Measurements from ENCODE around the gene LRP1B.

The LRP1B gene

DNA sequence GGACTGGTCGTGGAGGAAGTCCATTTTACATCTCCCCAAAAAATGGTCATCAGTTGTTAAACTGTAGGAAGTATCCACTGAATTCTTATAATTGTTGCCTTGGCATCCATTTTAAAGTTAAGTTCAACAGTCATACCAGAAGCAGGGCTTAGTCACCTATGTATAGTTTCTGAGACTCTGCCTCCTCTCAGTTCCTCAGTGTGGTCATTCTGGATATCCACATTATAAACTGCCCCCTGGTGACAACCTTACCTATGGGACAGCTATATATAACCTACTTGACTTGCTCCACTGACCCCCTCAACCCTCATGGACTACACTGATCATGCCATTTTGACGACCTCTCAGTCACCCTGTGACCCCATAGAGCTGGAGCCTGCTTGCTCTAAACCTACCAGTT is 617.0 kb downstream of the LRP1B start:
- no peak for DNase-seq (ENCODE audit: low spot score)

GRCh38 chr2:141508806-141509595 is 621.8 kb downstream of the LRP1B start:
- no peak for DNase-seq (ENCODE audit: low spot score)

DNA sequence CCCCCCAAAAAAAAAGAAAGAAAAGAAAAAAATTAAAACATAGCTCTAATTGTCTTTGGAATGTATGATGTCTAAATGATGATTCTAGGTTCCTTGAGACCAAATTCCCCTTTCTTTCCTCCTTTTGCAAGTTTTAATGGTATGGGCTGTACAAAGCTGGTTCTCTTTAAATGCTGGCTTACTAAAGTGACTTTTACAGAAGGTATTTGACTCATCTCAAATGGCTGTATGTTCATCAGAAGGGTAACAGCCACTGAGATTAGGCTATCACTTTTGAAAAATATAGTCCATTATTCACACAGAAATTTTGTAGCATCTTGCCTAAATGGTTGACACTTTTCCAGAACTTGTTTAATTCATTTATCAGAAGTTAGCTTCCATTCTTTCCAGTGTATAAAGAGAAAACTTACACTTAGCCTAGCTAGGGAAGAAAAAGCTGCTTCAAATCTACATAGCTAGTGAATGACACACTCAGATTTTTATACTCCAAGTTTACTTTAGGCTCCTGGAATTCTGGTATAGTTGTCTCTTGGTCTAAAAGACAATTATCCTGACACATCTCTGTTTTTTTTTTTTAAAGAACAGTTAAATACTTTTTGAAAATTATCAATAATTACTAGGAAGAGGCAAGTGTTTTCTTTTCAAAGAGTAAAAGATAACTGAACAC is 622.6 kb downstream of the LRP1B start:
- DNase-seq (ENCODE audit: low spot score) = no peak

DNA sequence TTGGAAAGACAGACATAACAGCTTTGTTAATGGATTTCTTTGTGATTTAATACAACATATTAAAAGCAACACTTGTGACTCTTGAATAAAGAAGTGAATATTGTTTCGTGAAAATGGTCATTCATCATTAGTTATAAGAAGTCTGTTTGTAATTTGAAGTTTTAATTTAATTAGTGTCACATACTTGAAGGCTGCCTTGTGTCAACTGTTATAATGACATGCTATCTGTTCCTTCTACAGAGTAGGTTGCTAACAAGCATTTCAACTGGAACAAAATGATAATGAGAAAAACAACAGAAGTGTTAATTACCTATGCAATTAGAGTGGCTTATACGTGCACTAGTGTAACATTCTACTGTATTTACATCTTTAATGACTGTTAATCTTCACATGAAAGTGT is 624.7 kb downstream of the LRP1B start:
- DNase-seq (ENCODE audit: low spot score) = no peak

DNA sequence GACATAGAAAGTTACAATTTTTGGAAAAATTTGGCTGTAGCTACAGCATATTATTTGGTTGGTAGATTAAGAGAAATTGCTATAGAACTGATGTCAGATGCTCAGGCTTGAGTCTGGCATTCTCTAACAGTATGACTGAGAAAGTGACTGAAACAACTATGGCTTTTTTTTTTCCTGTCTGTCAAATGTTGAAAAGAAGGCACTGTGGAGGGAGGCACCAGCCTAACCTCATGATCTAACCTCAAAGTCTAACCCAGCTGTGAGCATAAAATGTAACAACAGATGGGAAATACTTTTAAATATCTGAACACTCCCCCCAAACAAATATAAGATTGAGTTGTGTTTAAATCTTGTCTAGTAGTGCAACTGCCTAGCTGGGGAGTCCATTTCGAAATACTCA is 629.1 kb downstream of the LRP1B start:
- DNase-seq (ENCODE audit: low spot score) = no peak

- DNase-seq (ENCODE audit: low spot score) = no peak
These were observed 631.7 kb downstream of the LRP1B start for GRCh38 chr2:141499123-141499522.

- DNase-seq (ENCODE audit: low spot score) = no peak
These were observed 632.3 kb downstream of the LRP1B start for GRCh38 chr2:141498561-141498960.

DNA sequence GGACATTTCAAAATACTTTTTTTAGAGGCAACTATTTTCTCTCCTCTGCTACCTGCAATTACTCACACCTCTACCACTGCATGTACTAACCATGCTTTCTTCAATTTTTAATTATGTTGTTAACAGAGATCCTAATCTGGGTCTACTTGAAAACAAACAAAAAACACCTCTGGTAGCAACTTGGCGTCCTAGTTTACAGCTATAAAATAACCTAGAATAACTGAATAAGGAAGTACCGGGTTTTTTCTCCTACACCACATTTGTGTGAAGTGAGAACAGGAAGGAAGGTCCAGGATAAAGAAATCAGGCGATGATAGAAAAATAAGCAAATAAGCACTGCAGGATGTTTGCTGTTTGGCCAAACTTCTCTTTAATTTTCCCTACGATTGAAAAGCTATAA is 633.5 kb downstream of the LRP1B start:
- no peak for DNase-seq (ENCODE audit: low spot score)

DNA sequence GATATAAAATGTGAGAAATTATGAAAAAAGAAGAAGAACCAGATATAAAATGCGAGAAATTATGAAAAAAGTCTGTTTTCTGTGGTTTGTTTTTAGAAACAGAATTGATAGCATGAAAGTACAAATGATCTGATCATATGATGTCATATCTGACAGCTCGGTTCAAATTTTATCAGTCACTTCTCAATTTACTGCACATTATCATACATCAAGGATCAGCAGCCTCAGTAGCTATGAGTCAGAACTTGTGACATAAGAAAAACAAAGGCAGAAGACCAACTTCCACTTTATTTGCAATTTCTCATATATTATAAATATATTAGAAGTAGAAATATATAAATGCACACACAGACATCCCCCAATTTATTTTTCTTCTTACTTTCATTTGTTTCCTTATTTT is 634.0 kb downstream of the LRP1B start:
- DNase-seq (ENCODE audit: low spot score) = no peak

DNA sequence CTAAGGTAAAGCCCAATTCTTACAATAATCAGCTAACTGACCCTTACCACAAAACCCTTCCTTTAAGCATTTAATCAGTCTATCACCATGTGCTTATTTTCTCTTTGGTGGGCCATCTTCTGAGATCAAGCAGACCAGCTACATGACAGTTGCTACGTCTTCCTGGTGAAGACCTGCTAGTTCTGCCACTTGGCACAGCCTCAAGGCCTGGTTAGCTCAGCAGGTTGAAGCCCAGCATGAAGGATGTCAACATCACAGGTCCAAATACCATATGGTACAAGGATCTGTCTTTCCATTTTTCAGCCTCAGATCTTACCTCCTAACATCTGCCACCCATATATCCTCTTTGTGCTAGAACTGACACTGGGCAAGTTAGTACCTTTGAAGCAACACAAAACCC is 636.9 kb downstream of the LRP1B start:
- DNase-seq (ENCODE audit: low spot score) = no peak

DNA sequence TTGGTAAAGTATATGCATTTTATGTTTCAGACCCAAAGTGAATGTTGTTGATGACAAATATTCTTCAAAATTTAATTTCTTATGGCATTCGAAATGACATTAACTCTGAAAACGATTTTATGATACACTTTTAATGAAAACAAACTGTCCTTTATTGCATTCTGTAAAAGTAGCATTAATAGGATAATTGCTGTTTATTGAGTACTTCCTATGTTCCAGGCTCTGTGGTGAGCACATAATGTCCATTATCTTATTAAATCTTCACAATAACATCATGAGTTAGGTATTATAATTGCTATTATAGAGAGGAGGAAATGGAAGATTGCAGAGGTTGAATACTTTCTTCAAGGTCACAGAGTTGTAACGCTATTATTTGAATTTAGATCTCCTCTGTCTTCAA is 638.0 kb downstream of the LRP1B start:
- no peak for DNase-seq (ENCODE audit: low spot score)

DNA sequence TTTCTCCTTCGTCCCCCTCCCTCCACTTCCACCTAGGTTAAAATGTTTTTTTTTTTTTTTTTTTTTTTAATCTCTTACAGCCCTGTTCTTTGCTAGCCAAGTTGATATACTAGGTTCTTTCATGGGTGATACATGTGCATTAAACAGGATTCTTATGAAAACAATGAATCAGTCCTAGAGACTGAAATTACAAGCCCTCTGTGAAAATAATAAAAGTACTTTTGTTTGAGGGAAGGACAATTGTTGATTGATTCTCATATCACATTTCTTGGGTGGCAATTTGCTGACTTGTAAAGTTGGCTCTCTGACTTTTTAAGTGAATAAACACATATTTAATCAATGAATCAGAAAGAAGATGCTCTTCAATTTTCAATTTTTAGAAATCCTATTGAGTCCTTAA is 639.9 kb downstream of the LRP1B start:
- DNase-seq (ENCODE audit: low spot score) = no peak

- DNase-seq (ENCODE audit: low spot score) = no peak
These were observed 648.1 kb downstream of the LRP1B start for GRCh38 chr2:141482697-141483096.

- DNase-seq (ENCODE audit: low spot score) = no peak
These were observed 655.0 kb downstream of the LRP1B start for GRCh38 chr2:141475801-141476200.

DNA sequence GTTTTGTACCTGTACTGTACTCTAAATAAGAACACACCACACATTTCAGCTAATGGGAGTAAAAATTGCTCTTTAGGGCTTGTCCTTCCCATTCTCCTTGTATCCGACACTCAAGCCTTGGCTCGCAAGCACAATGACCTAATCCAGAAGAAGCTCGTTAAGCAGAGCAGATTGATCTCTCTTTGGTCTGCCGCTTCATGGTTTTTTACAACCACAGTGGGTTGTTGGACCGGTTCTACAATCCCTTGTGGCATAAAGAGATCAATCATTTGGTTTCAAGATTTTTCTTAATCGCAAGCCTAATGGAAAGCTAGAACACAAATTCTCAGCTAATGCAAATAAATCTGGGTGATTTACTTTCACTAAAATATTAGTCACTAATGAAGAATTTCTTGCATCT is 662.1 kb downstream of the LRP1B start:
- no peak for DNase-seq (ENCODE audit: low spot score)

DNA sequence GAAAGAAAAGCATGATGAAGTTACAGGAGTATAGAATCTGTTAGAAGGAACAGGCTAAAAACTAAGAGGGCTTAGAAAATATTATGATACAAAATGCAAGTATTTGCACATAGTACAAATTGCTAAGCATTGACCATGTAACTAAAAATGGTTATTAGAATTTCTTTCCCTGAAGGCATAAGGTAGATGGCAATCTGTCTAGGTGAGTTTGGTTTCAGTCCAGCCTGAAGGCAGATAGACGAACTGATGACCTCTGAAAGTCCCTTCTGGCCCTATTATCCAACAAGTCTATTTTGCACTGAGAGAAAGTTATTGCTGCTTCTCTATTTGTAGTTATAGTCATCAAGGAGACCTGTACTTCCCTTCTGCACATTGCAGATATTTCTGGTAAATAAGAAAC is 663.5 kb downstream of the LRP1B start:
- no peak for DNase-seq (ENCODE audit: low spot score)

- no peak for DNase-seq (ENCODE audit: low spot score)
These were observed 665.8 kb downstream of the LRP1B start for GRCh38 chr2:141464995-141465394.

- DNase-seq (ENCODE audit: low spot score) = no peak
These were observed 672.5 kb downstream of the LRP1B start for GRCh38 chr2:141458351-141458750.

- no peak for DNase-seq (ENCODE audit: low spot score)
These were observed 674.9 kb downstream of the LRP1B start for GRCh38 chr2:141455877-141456276.

DNA sequence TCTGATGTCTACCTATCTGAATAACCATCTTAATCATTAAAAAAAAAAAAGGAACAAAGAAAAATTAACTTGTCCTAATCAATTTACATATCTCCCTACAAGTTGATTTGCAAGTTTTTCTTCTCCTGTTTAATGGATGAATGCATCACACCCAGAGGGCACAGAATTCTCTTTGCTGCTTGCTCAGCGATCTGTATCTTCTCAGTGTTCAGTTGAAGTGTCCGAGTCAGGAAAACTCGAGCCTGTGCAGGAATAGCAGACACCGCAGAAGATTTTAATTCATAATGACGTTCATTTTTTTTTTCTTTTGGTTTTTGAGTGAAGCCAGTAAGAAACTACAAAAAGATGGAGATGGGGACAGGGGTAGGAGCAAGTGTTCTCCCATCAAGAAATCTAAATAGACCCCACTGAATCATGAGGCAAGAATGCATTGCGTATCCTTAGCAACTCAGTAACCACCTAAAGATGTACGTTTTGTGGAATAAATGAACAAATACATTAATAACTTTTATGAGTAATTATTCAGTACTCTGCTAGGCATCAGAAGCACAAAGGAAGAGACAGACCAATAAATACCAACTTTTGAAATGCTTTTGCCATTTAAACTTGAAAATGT is 675.5 kb downstream of the LRP1B start:
- no peak for DNase-seq (ENCODE audit: low spot score)

GRCh38 chr2:141440072-141440635 is 690.7 kb downstream of the LRP1B start:
- DNase-seq (ENCODE audit: low spot score) = no peak

- DNase-seq (ENCODE audit: low spot score) = no peak
These were observed 691.3 kb downstream of the LRP1B start for GRCh38 chr2:141439524-141439923.

- no peak for DNase-seq (ENCODE audit: low spot score)
These were observed 692.3 kb downstream of the LRP1B start for GRCh38 chr2:141438536-141438935.

All from germinal center (tissue), 1 donor.